PFSK-1 (cell line): ENCODE results near the gene PARD6G.

Source experiments
- FOXP2 ChIP-seq: optimal IDR thresholded peaks from 2 replicates; pipeline ENCODE3; 2011; ENCODE audit warnings: borderline replicate concordance, control low read depth, inconsistent platforms; ENCODE audit not compliant: insufficient read depth; ENCODE audit errors: extremely low read length, extremely low read depth
- POLR2AphosphoS5 ChIP-seq: IDR thresholded peaks from 2 replicates; pipeline ENCODE4 v1.6.1; 2012; ENCODE audit warnings: low read depth, mild to moderate bottlenecking, control low read depth, low read length, moderate library complexity
- SIN3A ChIP-seq: IDR thresholded peaks from 2 replicates; pipeline ENCODE4 v1.6.1; 2012; ENCODE audit warnings: mild to moderate bottlenecking, low read length, moderate library complexity, borderline replicate concordance; ENCODE audit not compliant: insufficient read depth
- TAF1 ChIP-seq: IDR thresholded peaks from 2 replicates; pipeline ENCODE4 v1.6.1; 2012; ENCODE audit warnings: low read length, control low read depth, borderline replicate concordance; ENCODE audit not compliant: insufficient read depth
- TF ChIP-seq, protein P1 (sequence below), 2 experiments: IDR thresholded peaks; 2 replicates each; pipeline versions ENCODE4 v1.6.1 to v1.8.0; 2011 to 2012; ENCODE audit warnings: low read depth in 2 of 2, low read length in 2 of 2, control low read depth in 1 of 2, inconsistent platforms in 1 of 2, mild to moderate bottlenecking in 1 of 2, moderate library complexity in 1 of 2; ENCODE audit not compliant: insufficient read depth in 1 of 2

The PARD6G gene

DNA sequence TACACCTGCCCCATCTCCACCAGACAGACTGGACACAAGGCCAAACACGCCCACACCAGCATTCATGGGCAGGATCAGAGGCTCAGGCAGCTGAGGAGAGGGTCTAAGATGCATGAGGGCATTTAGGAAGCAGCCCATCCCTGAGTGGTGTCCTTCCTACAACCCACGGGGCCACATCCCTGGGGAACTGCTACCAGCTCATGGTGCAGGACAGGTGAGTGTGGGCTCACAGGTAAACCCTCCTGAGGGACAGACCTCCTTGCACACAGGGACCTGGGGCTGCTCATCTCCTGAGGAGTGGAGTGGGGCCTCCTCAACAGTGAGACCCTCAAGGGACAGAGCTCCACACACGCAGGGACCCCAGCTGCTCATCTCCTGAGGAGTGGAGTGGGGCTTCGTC lies 14.6 kb downstream of the PARD6G start:
- TF ChIP-seq, protein P1, sequence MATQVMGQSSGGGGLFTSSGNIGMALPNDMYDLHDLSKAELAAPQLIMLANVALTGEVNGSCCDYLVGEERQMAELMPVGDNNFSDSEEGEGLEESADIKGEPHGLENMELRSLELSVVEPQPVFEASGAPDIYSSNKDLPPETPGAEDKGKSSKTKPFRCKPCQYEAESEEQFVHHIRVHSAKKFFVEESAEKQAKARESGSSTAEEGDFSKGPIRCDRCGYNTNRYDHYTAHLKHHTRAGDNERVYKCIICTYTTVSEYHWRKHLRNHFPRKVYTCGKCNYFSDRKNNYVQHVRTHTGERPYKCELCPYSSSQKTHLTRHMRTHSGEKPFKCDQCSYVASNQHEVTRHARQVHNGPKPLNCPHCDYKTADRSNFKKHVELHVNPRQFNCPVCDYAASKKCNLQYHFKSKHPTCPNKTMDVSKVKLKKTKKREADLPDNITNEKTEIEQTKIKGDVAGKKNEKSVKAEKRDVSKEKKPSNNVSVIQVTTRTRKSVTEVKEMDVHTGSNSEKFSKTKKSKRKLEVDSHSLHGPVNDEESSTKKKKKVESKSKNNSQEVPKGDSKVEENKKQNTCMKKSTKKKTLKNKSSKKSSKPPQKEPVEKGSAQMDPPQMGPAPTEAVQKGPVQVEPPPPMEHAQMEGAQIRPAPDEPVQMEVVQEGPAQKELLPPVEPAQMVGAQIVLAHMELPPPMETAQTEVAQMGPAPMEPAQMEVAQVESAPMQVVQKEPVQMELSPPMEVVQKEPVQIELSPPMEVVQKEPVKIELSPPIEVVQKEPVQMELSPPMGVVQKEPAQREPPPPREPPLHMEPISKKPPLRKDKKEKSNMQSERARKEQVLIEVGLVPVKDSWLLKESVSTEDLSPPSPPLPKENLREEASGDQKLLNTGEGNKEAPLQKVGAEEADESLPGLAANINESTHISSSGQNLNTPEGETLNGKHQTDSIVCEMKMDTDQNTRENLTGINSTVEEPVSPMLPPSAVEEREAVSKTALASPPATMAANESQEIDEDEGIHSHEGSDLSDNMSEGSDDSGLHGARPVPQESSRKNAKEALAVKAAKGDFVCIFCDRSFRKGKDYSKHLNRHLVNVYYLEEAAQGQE (IDR thresholded peaks at IDR 0.05; ENCODE audit: insufficient read depth in 1 of 2, low read depth in 2 of 2, low read length in 2 of 2), result no peak
- TF ChIP-seq SIN3A (no peak), TAF1 (no peak), POLR2AphosphoS5 (no peak), FOXP2 (no peak)

DNA sequence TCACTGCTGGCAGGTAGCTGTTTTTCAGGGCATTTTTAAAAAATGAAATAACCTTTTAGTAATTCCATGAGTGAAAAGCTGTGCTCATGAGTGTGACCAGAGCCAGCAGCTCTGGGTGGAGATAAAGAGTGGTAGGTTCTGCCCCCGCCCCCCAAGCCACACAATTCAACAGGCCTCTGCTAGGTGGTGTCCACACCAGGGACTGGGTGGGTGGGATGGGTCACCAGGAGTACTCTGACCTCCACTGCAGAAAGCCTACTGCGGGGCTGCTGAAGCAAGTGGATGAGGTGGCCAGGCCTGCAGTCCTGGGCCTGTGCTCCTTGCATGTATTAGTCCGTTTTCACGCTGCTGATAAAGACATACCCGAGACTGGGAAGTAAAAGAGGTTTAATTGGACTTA lies 15.3 kb downstream of the PARD6G start:
- TF ChIP-seq TAF1 (no peak), FOXP2 (no peak), POLR2AphosphoS5 (no peak), SIN3A (no peak)
- TF ChIP-seq, protein P1 (IDR thresholded peaks at IDR 0.05; ENCODE audit: insufficient read depth in 1 of 2, low read depth in 2 of 2, low read length in 2 of 2), result no peak

DNA sequence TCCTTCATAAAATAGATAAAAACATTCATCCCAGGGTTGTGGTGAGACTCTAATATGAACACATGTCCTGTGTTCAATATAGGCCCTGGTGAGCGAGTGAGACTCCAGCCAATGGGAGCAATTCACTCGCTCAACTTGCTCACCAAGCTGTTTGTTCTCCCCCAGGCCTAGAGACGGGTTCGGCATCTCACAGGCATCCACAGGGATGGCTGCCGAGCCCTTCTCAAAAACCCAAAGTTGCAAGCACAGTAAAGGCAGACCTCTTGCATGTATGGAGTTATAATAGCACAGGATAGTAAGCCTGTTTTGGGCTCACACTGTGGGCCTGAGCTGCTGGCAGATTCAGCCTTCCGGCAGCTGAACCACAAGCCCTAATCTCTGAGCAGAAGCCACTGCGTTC lies 15.7 kb downstream of the PARD6G start:
- TF ChIP-seq TAF1 (no peak), SIN3A (no peak), POLR2AphosphoS5 (no peak), FOXP2 (no peak)
- TF ChIP-seq, protein P1 (IDR thresholded peaks at IDR 0.05; ENCODE audit: insufficient read depth in 1 of 2, low read depth in 2 of 2, low read length in 2 of 2), result no peak

DNA sequence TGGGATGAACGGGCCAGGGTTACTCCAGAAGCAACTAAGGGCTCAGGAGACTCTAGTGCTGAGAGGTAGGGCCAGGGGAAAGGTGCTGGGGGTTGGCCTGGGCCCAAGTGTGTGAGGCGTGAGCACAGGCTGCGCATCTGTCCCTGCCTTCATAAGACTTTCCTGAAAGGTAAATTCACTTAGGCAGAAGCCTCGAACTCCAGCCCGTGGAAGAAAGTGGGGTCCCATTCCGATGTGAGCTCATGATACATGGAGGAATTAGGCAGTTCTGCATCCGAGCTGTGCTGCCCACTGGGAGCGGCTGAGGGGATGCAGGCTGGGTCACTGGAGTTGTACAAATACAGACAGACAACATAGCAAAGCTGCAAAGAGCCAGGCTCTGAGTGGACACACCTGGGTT lies 16.2 kb downstream of the PARD6G start:
- TF ChIP-seq POLR2AphosphoS5, result no peak
- TF ChIP-seq SIN3A, result no peak
- no peak for TF ChIP-seq TAF1
- TF ChIP-seq, protein P1 (IDR thresholded peaks at IDR 0.05; ENCODE audit: insufficient read depth in 1 of 2, low read depth in 2 of 2, low read length in 2 of 2), result no peak
- TF ChIP-seq FOXP2, result no peak
